WERI-Rb-1 (cell line): ENCODE data around the gene CPLX1.

Source experiments
- DNase-seq: peaks from one replicate; pipeline ENCODE4 v3.0.0-alpha.2; 2020
- H3K27ac ChIP-seq: fragments of 250-450 bp; sonication (Bioruptor Pico); 2 replicates; pipeline ENCODE4 v1.5.1; 2020; ENCODE audit warnings: mild to moderate bottlenecking, moderate library complexity
- H3K27me3 ChIP-seq: fragments of 250-450 bp; sonication (Bioruptor Pico); 2 replicates; pipeline ENCODE4 v1.5.1; 2021; ENCODE audit warnings: mild to moderate bottlenecking, low read depth, moderate library complexity; ENCODE audit not compliant: insufficient read depth, severe bottlenecking
- H3K36me3 ChIP-seq: fragments of 250-450 bp; sonication (Bioruptor Pico); 2 replicates; pipeline ENCODE4 v1.5.1; 2020; ENCODE audit warnings: mild to moderate bottlenecking, moderate library complexity
- H3K4me3 ChIP-seq: 2 replicates; pipeline ENCODE4 v1.5.1; 2011; ENCODE audit warnings: low read depth, mild to moderate bottlenecking, control low read depth, low read length
- H3K9me3 ChIP-seq: fragments of 250-450 bp; sonication (Bioruptor Pico); 2 replicates; pipeline ENCODE4 v1.5.1; 2021; ENCODE audit warnings: mild to moderate bottlenecking, moderate library complexity; ENCODE audit not compliant: severe bottlenecking
- CTCF ChIP-seq: IDR thresholded peaks from 2 replicates; pipeline ENCODE4 v1.5.1; 2011; ENCODE audit warnings: low read depth, mild to moderate bottlenecking, control low read depth, inconsistent platforms, low read length

The CPLX1 gene

GRCh38 chr4:823176-823760, 2.7 kb downstream of the CPLX1 start:
- no peak for DNase-seq
- H3K4me3 ChIP-seq = no peak overlapping the region
- H3K27me3 ChIP-seq = no peaks in the 10 kb centered on the region
- H3K27ac ChIP-seq = no peak overlapping the region
- no peaks in the 10 kb centered on the region for H3K9me3 ChIP-seq
- H3K36me3 ChIP-seq = peaks cover 63% of the 10 kb centered on the region
- no peak for TF ChIP-seq CTCF

- TF ChIP-seq CTCF = no peak
- no peak overlapping the region for H3K27ac ChIP-seq
- no peaks in the 10 kb centered on the region for H3K27me3 ChIP-seq
- H3K4me3 ChIP-seq = no peak overlapping the region
- no peak for DNase-seq
- peaks cover 70% of the 10 kb centered on the region for H3K36me3 ChIP-seq
- H3K9me3 ChIP-seq = no peaks in the 10 kb centered on the region
These were observed 3.4 kb downstream of the CPLX1 start for GRCh38 chr4:822361-823175.

GRCh38 chr4:821631-822030, 4.3 kb downstream of the CPLX1 start:
- DNase-seq = no peak
- H3K27me3 ChIP-seq = no peaks in the 10 kb centered on the region

GRCh38 chr4:821181-821591, 4.7 kb downstream of the CPLX1 start:
- no peaks in the 10 kb centered on the region for H3K9me3 ChIP-seq
- H3K27me3 ChIP-seq = no peaks in the 10 kb centered on the region

More at GRCh38 chr4:821631-822030, 4.3 kb downstream of the CPLX1 start:
- Histone ChIP-seq H3K9me3 (no peaks in the 10 kb centered on the region), H3K4me3 (no peak overlapping the region), H3K27ac (no peak overlapping the region), H3K36me3 (peaks cover 76% of the 10 kb centered on the region)
- no peak for TF ChIP-seq CTCF

GRCh38 chr4:820230-821172, 5.4 kb downstream of the CPLX1 start:
- no peaks in the 10 kb centered on the region for H3K27me3 ChIP-seq
- DNase-seq = no peak
- no peak overlapping the region for H3K27ac ChIP-seq

More at GRCh38 chr4:821181-821591, 4.7 kb downstream of the CPLX1 start:
- no peak for TF ChIP-seq CTCF
- no peak overlapping the region for H3K4me3 ChIP-seq
- H3K27ac ChIP-seq = no peak overlapping the region
- no peak for DNase-seq
- peaks cover 78% of the 10 kb centered on the region for H3K36me3 ChIP-seq

More at GRCh38 chr4:820230-821172, 5.4 kb downstream of the CPLX1 start:
- peaks cover 78% of the 10 kb centered on the region for H3K36me3 ChIP-seq
- H3K9me3 ChIP-seq = no peaks in the 10 kb centered on the region
- no peak overlapping the region for H3K4me3 ChIP-seq
- no peak for TF ChIP-seq CTCF
